ENCODE data around the gene ALOX5AP. TPM values are rescaled to one million over a fixed set of nuclear protein-coding genes. Genes with fewer than 3 reads are reported as not detected.

ALOX5AP gene
- total RNA-seq, 1 donor from 2014 or later = not detected

- no peaks in the 10 kb centered on the region for H3K36me3 Mint-ChIP-seq
- no peak overlapping the region for H2AFZ ChIP-seq (replicated peaks)
- H3K27me3 ChIP-seq = no peaks in the 10 kb centered on the region
- H4K20me1 ChIP-seq (ENCODE audit: low read depth) = no peaks in the 10 kb centered on the region
- H3K9me3 Mint-ChIP-seq = no peaks in the 10 kb centered on the region
- no peak overlapping the region for H3K9ac ChIP-seq
- DNase-seq (ENCODE audit: low spot score) = no peak
- no peak overlapping the region for H3K27ac ChIP-seq
- no peaks in the 10 kb centered on the region for H3F3A ChIP-seq (ENCODE audit: low read depth)
- H3K79me2 ChIP-seq (ENCODE audit: low read depth) = no peaks in the 10 kb centered on the region
- H3K4me1 ChIP-seq = no peaks in the 10 kb centered on the region
- H3K4me3 Mint-ChIP-seq = no peak overlapping the region
- no peak overlapping the region for H3K27ac Mint-ChIP-seq
- H3K36me3 ChIP-seq = no peaks in the 10 kb centered on the region
- no peaks in the 10 kb centered on the region for H3K9me3 ChIP-seq (ENCODE audit: low read depth)
- no peak overlapping the region for H3K4me3 ChIP-seq
- H3K27me3 Mint-ChIP-seq (ENCODE audit: insufficient read depth, low read depth) = peaks cover 2% of the 10 kb centered on the region
- no peak overlapping the region for H3K4me2 ChIP-seq
- H3K4me1 Mint-ChIP-seq = peaks cover 5% of the 10 kb centered on the region
- no peak for TF ChIP-seq EZH2phosphoT487 (IDR thresholded peaks at IDR 0.05)
- TF ChIP-seq CTCF (IDR thresholded peaks at IDR 0.05) = no peak
- no peak for TF ChIP-seq EZH2 (IDR thresholded peaks at IDR 0.05)
Observed at GRCh38 chr13:30704596-30704995, 30.7 kb upstream of the ALOX5AP start.

- Histone ChIP-seq H3K4me2 (no peak overlapping the region), H3K9me3 (ENCODE audit: low read depth) (no peaks in the 10 kb centered on the region), H3K27me3 (no peaks in the 10 kb centered on the region), H3K36me3 (no peaks in the 10 kb centered on the region), H2AFZ (replicated peaks) (no peak overlapping the region), H3K4me1 (no peaks in the 10 kb centered on the region), H3F3A (ENCODE audit: low read depth) (no peaks in the 10 kb centered on the region), H3K4me3 (no peak overlapping the region), H3K9ac (no peak overlapping the region), H3K79me2 (ENCODE audit: low read depth) (no peaks in the 10 kb centered on the region), H4K20me1 (ENCODE audit: low read depth) (no peaks in the 10 kb centered on the region), H3K27ac (no peak overlapping the region)
- H3K27me3 Mint-ChIP-seq (ENCODE audit: insufficient read depth, low read depth) = peaks cover 4% of the 10 kb centered on the region
- TF ChIP-seq EZH2 (IDR thresholded peaks at IDR 0.05) = no peak
- TF ChIP-seq CTCF (IDR thresholded peaks at IDR 0.05) = no peak
- TF ChIP-seq EZH2phosphoT487 (IDR thresholded peaks at IDR 0.05) = no peak
- DNase-seq (ENCODE audit: low spot score) = no peak
- no peak overlapping the region for H3K27ac Mint-ChIP-seq
- no peaks in the 10 kb centered on the region for H3K9me3 Mint-ChIP-seq
- H3K4me1 Mint-ChIP-seq = peaks cover 5% of the 10 kb centered on the region
- H3K36me3 Mint-ChIP-seq = no peaks in the 10 kb centered on the region
- no peak overlapping the region for H3K4me3 Mint-ChIP-seq
Observed at GRCh38 chr13:30705680-30706079, 29.7 kb upstream of the ALOX5AP start.

- Mint-ChIP-seq H3K4me3 (no peak overlapping the region), H3K27ac (no peak overlapping the region), H3K27me3 (ENCODE audit: insufficient read depth, low read depth) (peaks cover 5% of the 10 kb centered on the region), H3K36me3 (no peaks in the 10 kb centered on the region), H3K9me3 (no peaks in the 10 kb centered on the region), H3K4me1 (peaks cover 8% of the 10 kb centered on the region)
- TF ChIP-seq CTCF (IDR thresholded peaks at IDR 0.05) (no peak), EZH2phosphoT487 (IDR thresholded peaks at IDR 0.05) (no peak), EZH2 (IDR thresholded peaks at IDR 0.05) (no peak)
- H3F3A ChIP-seq (ENCODE audit: low read depth) = no peaks in the 10 kb centered on the region
- no peaks in the 10 kb centered on the region for H3K36me3 ChIP-seq
- no peaks in the 10 kb centered on the region for H3K4me1 ChIP-seq
- H3K27ac ChIP-seq = no peak overlapping the region
- no peak overlapping the region for H3K9ac ChIP-seq
- no peaks in the 10 kb centered on the region for H4K20me1 ChIP-seq (ENCODE audit: low read depth)
- H3K9me3 ChIP-seq (ENCODE audit: low read depth) = no peaks in the 10 kb centered on the region
- H3K27me3 ChIP-seq = no peaks in the 10 kb centered on the region
- no peak overlapping the region for H3K4me2 ChIP-seq
- no peak for DNase-seq (ENCODE audit: low spot score)
- H3K4me3 ChIP-seq = no peak overlapping the region
- no peak overlapping the region for H2AFZ ChIP-seq (replicated peaks)
- no peaks in the 10 kb centered on the region for H3K79me2 ChIP-seq (ENCODE audit: low read depth)
Observed at GRCh38 chr13:30708541-30708940, 26.8 kb upstream of the ALOX5AP start.
